Cerebellar nuclear complex (tissue), 1 donor: ENCODE data around the gene MAMDC2.

Experiments used
- DNase-seq, 2 experiments: peaks; one replicate each; lab custom pipeline; 2025; lab: John Stamatoyannopoulos, UW

MAMDC2 gene

DNA sequence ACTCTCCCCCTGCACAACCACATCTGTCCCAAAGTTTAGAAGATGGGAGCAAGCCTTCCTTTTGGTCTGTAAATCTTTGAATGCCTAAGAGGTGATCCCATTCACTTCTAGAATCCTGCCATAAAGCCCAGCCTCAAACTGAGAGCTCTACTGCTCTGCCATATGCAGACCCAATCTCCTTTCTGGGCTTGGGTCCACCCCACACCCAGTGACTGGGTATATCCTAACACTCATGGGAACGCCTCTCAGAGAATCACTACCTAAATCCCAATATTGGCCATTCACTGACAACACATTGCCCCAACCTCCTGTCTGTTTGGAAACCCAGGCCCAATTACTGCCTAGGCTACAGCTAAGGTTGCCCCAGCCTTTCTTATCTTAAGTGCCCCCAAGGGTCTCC, 90.7 kb downstream of the MAMDC2 start:
- no peak for DNase-seq

DNA sequence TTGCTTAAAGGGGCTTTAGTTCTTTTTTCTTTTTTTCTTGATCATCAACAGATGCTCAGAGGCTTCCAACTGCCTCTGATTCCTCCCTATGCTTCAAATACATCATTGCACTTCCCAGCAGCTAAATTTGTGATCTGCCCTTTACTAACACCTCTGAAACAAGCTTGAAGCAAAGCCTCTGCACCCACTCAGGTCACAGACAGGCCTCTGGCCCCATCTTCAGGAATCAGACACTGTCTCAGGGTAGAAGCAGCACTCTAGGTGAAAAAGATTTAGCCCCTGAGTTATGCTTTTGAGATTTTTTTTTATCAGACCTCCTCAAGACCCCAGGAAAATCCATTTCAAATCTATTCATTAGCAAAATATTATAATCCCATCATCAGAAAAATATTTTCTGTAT, 91.5 kb downstream of the MAMDC2 start:
- no peak for DNase-seq

DNA sequence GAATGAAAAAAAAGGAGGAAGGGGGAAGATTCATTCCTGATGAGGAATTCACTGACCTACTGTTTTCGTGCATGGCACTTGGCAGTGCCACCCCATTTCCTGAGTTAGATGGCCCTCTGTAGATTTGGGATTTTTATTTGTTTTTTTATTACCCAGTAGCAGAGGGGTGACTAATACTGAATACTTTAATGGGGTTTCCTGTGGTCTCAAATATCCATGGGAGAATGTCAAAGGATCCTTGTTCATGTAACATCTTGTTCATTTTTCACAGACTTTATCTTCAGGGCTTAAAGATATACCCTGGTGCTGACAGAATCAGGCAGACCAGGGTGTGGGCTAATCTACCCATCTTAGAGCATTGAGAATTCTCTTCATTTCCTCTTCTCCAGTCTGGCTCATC, 93.0 kb downstream of the MAMDC2 start:
- no peak for DNase-seq

DNA sequence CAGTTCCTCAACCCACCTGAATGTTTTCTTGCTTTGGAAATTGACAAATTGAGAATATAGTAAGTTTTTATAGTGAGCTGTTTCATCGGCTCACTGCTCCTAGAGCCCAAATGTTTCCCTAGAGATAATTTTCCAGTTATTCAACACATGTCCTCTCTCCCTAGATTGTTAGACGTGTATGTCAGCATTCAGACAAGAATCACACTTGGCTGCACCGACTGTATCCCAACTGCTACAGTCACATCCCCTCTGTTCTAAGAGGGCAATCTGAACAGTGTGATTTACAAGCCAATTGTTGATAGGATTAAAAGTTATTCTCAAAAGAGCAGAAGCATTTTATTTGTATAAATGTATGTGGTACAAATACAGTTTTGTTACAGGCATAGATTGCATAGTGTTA, 93.9 kb downstream of the MAMDC2 start:
- DNase-seq, result no peak

DNA sequence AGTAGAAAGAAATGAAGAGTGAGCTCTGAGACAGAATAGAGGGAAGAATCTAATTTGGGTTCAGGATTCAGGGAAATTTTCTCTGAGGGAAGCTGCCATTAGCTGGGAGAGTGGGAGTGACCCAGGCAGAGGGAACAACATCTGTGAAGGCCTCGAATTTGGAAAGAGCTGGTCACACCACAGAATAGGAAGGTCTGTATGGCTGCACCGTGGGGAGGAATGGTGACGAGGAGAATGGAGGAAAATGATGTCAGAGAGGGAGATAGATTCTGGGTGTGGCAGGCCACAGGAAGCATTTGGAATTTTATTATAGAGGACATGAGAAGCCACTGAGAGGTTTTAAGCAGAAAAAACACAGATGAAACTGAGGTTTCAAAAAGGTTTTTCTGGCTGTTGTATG, 98.5 kb downstream of the MAMDC2 start:
- DNase-seq, result no peak

DNA sequence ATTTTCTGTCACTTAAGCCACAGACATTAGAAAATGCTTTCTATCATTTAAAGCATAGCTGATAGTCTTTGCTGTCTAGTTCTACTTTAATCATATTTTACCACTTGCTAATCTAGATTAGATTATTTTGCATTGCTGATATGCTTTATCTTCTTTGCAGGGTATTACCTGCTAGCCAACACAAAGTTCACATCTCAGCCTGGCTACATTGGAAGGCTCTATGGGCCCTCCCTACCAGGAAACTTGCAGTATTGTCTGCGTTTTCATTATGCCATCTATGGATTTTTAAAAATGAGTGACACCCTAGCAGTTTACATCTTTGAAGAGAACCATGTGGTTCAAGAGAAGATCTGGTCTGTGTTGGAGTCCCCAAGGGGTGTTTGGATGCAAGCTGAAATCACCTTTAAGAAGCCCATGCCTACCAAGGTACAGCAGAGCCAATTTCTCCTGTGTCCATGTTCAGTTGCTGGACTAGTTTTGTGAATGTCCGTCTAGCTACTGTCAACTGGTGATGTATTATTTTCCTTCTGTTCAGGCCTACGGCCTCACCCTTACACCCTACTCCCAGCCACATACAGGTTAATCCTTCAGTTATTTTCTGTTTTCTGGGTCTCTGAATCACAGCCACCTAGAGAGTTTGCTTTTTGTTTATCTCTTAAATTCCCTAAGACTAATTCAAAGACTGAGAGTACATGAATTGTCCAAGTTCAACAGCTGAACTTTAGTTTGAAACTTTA, 99.9 kb downstream of the MAMDC2 start:
- no peak for DNase-seq

DNA sequence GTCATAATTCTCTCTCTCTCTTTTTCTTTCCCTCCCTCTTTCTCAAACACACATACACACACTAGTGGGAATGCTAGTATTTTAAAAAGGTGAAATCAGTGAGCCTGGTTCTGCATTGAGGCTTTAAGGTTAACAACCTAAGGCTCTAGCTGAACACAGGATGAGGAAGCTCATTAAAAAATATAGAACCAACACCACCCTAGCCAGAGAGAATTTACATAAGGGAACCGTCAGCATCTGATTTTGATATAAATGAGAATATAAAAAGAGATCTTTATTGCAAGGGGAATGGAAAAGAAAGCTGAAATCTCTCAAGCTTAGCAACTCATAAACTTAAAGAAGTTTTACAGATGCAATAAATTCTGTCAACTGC, 100.5 kb downstream of the MAMDC2 start:
- DNase-seq, result no peak

DNA sequence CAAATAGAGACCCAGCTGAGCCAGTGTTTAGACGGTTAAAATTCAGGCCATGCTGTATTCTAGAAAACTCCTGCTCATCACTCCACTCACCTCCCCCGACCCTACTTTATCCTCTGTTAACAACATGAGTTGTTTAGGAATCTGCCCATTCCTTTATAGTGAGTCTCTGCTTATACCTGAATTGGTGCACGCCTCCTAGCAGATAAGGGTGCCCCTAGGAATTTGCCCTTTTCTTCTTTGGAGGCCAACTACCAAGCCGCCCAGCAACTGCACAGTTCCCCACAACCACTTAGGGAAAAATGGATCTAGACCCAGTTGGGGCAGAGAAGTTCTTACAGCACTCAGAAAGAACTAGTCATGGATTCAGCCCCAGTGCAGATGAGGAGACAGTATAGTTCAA, 102.3 kb downstream of the MAMDC2 start:
- no peak for DNase-seq

DNA sequence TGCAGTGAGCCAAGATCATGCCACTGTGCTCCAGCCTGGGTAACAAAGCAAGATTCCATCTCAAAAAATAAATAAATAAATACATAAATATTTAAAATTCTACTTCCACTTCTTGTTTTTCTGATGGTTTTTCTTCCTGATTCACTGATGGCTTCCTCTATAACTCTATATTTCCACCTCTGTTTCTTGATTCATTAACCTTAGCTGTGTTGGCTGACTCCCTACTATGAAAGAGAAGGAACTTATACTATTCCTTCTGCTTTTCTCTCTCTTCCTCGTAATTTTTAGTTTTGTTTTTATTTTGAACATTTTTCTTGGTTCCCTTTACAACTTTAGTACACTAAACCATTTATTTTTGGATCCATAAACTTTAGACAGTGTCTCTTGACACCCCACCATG, 103.5 kb downstream of the MAMDC2 start:
- no peak for DNase-seq

DNA sequence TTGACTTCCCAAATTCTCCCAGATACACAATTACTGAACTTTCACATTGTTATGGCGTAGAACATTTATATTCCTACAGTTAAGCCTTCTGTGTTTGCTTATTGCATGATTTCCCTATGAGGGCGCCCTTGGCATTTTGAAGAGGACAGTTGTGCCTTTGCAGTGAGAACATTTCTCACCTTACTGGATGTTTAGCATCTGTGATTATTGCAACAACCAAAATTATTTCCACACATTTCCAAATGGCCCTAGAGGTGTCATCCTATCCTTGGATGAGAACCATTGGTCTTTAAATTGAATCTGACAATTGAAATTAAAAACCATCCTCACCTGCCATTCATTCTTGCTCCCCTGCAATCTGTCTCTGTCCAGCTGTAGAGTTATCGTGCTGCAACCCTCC, 104.0 kb downstream of the MAMDC2 start:
- no peak for DNase-seq

DNA sequence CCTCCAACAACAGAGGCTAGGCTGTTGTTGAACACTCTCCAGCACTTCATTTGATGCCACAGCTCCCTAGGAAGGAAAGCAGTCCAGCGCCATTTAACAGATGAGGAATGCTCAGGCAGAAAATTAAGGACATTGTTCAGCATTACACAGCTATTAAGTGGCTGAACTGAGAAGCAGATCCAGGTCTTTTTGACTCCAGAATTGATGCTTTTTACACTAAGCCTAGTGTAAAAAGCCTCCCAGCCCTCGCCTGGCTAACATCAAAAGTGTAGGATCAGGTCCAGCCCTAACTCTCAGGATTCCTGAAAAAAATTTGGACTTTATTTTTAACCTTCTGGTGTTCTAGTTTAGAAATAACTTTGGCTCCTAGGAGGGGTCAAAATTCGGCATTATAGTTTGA, 108.7 kb downstream of the MAMDC2 start:
- no peak for DNase-seq

DNA sequence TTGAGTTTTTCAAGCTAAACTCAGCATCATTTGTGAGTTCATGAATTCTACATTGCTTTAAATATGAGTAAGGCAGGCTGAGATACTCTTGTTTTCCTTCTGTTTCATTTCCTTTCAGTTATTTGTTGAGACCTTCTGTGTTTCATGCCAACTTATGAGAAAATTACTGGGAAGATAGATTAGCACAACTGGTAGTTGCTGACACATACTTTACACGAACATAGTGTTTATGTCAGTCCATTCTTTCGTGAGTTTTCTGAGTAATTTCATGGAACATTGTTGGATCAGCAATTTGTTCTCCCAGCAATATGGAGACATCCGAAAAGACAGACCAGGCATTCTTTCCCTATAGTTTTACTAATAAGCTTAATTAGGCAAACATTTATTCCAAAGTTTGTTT, 113.1 kb downstream of the MAMDC2 start:
- no peak for DNase-seq

DNA sequence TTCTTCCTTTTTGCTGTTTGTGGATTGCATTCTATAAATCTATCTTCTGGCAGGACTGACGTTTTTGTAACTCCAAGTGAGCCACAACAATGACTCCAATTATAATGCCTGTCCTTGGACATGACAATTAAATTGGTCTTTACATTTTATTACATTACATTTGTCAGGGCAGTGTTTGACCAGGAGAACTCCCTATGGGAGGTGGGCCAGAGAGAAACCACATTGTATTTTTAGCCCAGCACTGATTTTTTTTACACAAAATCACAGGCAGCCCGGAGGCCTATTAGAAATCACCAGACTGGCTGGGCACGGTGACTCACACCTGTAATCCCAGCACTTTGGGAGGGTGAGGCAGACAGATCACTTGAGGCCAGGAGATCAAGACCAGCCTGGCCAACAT, 116.0 kb downstream of the MAMDC2 start:
- DNase-seq, result no peak

DNA sequence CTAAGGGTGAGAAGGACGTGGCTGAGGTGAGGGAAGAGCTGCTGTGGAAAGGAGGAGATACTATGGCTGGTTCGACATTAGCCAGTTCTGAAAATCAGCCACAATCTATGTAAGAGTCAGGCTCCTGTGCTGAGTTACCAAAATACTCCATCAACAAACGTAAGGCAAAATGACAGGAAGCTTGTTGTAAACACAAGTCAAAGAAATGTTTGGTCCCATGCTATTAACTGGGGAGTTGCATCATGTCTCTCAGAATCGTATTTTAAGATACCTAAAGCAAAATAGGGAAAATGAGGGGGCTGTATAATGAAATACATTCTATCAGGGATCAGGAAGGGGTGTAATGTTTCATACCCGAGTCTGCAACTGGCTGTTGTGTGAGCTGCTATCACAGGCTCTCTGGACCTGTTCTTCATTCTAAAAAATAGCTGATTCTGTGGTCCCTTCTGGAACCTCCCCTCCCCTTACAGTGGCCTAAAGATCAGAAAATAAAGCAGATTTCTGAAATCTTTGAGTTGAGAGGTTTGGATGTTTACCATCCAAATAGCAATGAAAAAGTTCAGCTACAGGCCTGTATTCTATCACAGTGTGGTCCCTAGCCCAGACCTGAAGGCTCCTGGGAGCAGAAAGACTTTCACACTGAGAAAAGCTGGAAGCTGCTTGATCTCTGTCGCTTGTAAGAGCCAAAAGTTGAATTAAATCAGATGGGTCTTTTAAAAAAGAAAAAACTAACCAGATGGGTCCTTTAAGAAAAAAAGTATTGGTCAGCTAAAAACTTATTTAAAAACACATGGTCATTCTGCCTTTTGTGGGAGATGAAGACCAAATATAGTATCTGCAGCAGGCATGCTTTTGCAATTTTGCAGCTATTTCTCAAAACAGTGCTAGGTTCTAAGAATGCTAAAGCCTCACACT, 117.3 kb downstream of the MAMDC2 start:
- DNase-seq, result no peak

DNA sequence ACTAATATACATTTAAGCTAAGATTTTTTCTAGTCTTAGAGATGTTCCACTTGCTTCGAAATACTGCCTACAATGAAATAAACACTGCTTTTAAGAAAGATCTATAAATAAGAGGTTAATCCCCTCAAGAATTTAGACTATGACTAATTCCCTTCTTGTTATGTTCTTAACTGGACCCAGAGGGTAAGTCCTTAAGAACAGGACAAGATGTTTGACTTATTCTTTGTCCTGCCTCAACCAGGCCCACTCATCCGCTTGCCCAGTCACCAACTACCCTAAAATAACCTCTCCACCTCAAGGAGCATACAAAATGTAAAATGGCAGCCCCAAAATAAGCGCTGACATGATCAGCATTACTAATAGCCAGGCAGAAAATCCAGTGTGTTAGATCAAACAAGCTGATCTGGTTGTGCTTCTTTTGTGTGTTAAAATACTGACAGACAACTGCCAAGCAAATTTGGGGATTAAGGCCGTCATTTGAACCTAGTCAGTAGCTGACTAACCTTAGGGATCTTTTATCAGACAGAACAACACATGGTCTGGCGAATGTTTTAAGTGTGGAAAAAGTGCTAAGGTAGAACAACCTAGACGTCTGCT, 121.5 kb downstream of the MAMDC2 start:
- DNase-seq, result no peak

DNA sequence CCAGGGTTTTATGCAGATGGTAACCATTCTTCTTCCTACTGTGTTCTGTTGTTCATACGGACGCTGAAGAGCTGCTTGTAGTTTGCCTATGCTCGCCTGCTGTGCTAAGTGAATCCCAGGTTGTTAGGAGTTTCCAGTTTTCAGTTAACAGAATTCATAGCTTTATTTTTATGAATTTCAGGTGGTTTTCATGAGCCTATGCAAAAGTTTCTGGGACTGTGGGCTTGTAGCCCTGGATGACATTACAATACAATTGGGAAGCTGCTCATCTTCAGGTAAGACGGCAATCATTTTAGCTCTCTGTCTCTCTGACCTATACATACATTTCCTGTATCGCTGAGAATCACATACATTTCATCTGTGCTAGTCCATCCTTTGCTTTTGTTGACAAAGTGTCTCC, 124.9 kb downstream of the MAMDC2 start:
- DNase-seq, result no peak

DNA sequence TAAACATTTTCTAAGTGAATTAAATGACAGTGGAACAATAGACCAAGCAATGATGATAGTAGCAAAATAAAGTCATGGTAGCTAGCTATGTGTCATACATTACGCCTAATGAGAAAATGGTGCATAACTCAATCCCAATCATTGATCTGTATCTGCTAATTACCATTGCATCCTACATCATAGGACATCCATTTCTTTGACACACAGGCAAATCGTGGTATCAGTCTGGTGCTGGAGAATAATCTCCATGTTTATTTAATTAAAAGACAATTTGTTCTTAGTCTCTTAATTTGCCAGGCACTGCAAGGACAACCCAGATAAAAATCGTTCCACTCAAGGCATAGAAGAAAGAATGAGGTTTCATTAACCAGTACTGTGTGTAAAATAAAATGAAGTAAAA, 125.6 kb downstream of the MAMDC2 start:
- no peak for DNase-seq

DNA sequence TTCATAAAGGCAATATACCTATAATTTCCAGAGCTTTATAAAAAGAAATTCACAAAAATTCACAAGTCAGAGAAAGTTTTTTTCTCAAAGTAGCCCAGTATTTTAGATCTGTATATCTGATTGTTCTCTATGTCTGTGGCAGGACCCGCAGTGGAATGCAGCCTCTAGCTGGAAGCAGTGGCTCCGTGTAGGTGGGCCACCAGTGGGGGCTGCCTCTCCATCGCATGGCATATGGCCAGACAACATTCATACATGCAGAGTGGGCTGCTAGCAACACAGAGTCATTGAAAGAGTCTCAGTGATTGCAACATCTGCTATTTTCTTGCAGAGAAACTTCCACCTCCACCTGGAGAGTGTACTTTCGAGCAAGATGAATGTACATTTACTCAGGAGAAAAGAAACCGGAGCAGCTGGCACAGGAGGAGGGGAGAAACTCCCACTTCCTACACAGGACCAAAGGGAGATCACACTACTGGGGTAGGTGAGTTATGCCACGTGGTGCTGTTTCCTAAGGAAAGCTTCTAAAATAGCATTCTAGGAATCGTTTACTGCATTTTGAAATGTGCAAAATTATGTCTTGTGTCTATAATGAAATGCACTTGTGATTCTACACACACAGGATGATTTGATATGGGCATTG, 126.6 kb downstream of the MAMDC2 start:
- no peak for DNase-seq

DNA sequence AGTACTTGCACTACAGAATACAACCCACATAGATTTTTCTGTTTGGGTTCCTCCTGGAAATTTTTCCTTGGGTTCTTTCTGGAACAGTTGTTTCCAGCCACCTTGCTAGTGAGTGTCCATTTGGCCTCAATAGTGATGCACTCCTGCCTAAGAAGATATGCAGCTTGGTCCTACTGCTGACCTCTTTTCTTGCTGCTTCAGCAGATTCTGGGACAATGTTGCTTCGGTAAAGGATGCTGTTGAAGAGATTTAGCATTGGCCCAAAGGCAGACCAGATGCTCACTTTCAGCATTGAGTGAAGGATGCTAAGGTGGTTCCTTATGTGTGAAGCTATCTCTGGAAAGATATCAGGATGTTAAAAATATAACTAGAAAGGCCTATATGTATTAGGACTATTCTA, 128.9 kb downstream of the MAMDC2 start:
- no peak for DNase-seq

DNA sequence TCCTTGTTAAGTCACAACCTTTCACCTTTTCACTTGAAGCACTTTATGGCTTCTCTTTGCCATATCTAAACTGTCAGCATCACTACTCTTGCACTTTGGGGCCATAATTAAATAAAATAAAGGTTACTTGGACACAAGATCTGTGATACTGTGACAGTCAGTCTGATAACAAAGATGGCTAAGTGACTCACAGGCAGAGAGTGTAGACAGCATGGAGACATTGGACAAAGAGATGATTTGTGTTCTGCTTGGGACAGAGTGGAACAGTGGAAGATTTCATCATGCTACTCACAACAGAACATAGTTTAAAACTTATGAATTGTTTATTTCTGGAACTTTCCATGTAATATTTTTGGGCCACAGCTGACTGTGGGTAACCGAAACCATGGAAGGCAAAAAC, 133.5 kb downstream of the MAMDC2 start:
- no peak for DNase-seq

DNA sequence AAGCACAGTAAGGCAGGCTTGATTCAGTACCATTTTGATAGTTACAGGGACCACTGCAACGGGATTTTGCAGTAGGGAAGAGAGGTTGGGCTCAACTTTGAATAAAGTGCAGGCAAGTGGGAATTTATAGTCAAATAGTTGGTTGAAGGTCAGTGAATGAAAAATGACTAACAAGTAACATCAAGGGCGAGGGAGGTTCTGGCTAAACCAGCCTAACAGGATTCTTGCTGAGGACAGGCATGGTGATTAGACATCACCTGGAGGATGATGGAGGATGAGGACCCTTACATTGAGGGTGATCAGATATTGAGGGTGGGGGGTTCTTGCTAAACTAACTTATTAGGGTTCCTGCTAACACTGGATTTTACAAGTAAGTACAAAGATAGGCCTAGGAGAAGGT, 149.1 kb downstream of the MAMDC2 start:
- no peak for DNase-seq

DNA sequence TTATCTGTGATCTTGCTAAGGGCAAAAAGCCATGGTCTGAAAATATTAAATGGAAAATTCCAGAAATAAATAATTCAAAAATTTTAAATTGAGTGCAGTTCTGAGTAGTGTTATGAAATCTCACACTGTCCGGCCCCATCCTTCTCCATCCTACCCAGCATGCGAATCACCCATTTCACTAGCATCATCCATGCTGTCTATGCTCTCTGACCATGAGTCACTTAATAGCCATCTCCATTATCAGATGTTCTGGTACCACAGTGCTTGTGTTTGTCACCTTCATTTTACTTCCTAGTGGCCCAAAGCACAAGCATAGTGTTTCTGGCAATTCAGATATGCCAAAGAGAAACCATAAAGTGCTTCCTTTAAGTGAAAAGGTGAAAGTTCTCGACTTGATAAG, 151.8 kb downstream of the MAMDC2 start:
- DNase-seq, result no peak
